SK-N-SH (cell line): Measurements from ENCODE around the gene LEKR1. TPM values are rescaled to one million over a fixed set of nuclear protein-coding genes. Genes with fewer than 3 reads are reported as not detected.

ENCODE experiments used
- CTCF ChIA-PET: fragments of 300-600, 350-600 bp; formaldehyde crosslinking; extraction: SDS; loops from one replicate; lab custom pipeline; 2021; lab: Yijun Ruan, JAX
- POLR2A ChIA-PET: fragments of 350-600 bp; sonication (Branson Sonifier 250); formaldehyde crosslinking; extraction: SDS; loops from one replicate; lab custom pipeline; 2020; ENCODE audit warnings: antibody characterized with exemption, inconsistent platforms; lab: Yijun Ruan, JAX
- DNase-seq: peaks from one replicate; pipeline ENCODE4 v3.0.0; 2012
- H2AFZ ChIP-seq: fragments of 200-600 bp; sonication (generic); 2 replicates; pipeline ENCODE4 v1.8.1; 2016; ENCODE audit warnings: antibody characterized with exemption, mild to moderate bottlenecking, low read depth
- H3F3A ChIP-seq: fragments of 200-600 bp; sonication (generic); replicated peaks from 2 replicates; pipeline ENCODE3; 2016; ENCODE audit warnings: antibody characterized with exemption, mild to moderate bottlenecking; ENCODE audit not compliant: insufficient read depth
- H3K27ac ChIP-seq, 2 experiments: fragments of 200-500 bp in 1 of 2; fragments of 200-600 bp in 1 of 2; sonication (Bioruptor generic) in 1 of 2; sonication (generic), shearing (Covaris generic) in 1 of 2; 2 replicates each; pipeline versions ENCODE4 v1.5.1 to v1.6.1; 2014 to 2016; ENCODE audit warnings: low read depth in 2 of 2, inconsistent platforms in 1 of 2, low read length in 1 of 2, mild to moderate bottlenecking in 1 of 2, mixed read lengths in 1 of 2
- H3K27me3 ChIP-seq: fragments of 200-600 bp; sonication (generic), shearing (Covaris generic); 2 replicates; pipeline ENCODE4 v1.6.1; 2016; ENCODE audit warnings: mixed run types; ENCODE audit not compliant: insufficient read depth
- H3K36me3 ChIP-seq, 2 experiments: fragments of 200-500 bp in 1 of 2; fragments of 200-600 bp in 1 of 2; sonication (Bioruptor generic) in 1 of 2; sonication (generic) in 1 of 2; replicated peaks in 1 of 2; 2 replicates each; pipeline versions ENCODE3 to v1.5.1; 2014 to 2016; ENCODE audit warnings: low read length in 1 of 2, mild to moderate bottlenecking in 1 of 2; ENCODE audit not compliant: insufficient read depth in 2 of 2, control insufficient read depth in 1 of 2
- H3K4me1 ChIP-seq, 2 experiments: fragments of 200-500 bp in 1 of 2; fragments of 200-600 bp in 1 of 2; sonication (Bioruptor generic) in 1 of 2; sonication (generic), shearing (Covaris generic) in 1 of 2; 2 replicates each; pipeline versions ENCODE4 v1.5.1 to v1.6.1; 2014 to 2016; ENCODE audit warnings: low read depth in 1 of 2, low read length in 1 of 2, mixed run types in 1 of 2; ENCODE audit not compliant: insufficient read depth in 2 of 2, control insufficient read depth in 1 of 2
- H3K4me2 ChIP-seq: fragments of 200-600 bp; sonication (generic), shearing (Covaris generic); 2 replicates; pipeline ENCODE4 v1.6.1; 2017; ENCODE audit warnings: mixed run types
- H3K4me3 ChIP-seq, 2 experiments: fragments of 200-500 bp in 1 of 2; fragments of 200-600 bp in 1 of 2; sonication (Bioruptor generic) in 1 of 2; sonication (generic), shearing (Covaris generic) in 1 of 2; 2 replicates each; pipeline versions ENCODE4 v1.5.1 to v1.8.1; 2014 to 2016; ENCODE audit warnings: low read depth in 2 of 2, inconsistent platforms in 1 of 2, low read length in 1 of 2, mild to moderate bottlenecking in 1 of 2, mixed read lengths in 1 of 2, moderate library complexity in 1 of 2
- H3K79me2 ChIP-seq: fragments of 200-600 bp; sonication (generic); 2 replicates; pipeline ENCODE4 v1.8.1; 2017; ENCODE audit warnings: mild to moderate bottlenecking; ENCODE audit not compliant: insufficient read depth
- H3K9ac ChIP-seq: fragments of 200-600 bp; sonication (generic); 2 replicates; pipeline ENCODE4 v1.6.1; 2017; ENCODE audit warnings: mixed run types
- H3K9me2 ChIP-seq: fragments of 200-600 bp; sonication (generic); 2 replicates; pipeline ENCODE4 v1.6.1; 2017; ENCODE audit warnings: mixed run types
- H3K9me3 ChIP-seq: fragments of 200-600 bp; sonication (generic); 2 replicates; pipeline ENCODE4 v1.6.1; 2017; ENCODE audit warnings: mixed run types, mild to moderate bottlenecking, moderate library complexity
- H4K20me1 ChIP-seq: fragments of 200-600 bp; sonication (generic); 2 replicates; pipeline ENCODE4 v1.6.1; 2017; ENCODE audit warnings: mild to moderate bottlenecking, mixed run types; ENCODE audit not compliant: insufficient read depth
- EZH2phosphoT487 ChIP-seq: fragments of 200-600 bp; sonication (generic); IDR thresholded peaks from 2 replicates; pipeline ENCODE4 v1.6.1; 2017; ENCODE audit warnings: low read depth, mixed run types, mild to moderate bottlenecking, antibody characterized with exemption, moderate library complexity, borderline replicate concordance
- FOSL2 ChIP-seq: IDR thresholded peaks from 2 replicates; pipeline ENCODE4 v1.4.0; 2012; ENCODE audit warnings: low read depth, mild to moderate bottlenecking, moderate library complexity, borderline replicate concordance
- FOXJ3 ChIP-seq: sonication (generic); formaldehyde crosslinking; IDR thresholded peaks from 2 replicates; pipeline ENCODE4 v1.5.1; 2020; ENCODE audit warnings: mild to moderate bottlenecking, missing genetic modification reagents
- JUND ChIP-seq: IDR thresholded peaks from 2 replicates; pipeline ENCODE4 v1.4.0; 2012
- MEF2A ChIP-seq: IDR thresholded peaks from 2 replicates; pipeline ENCODE4 v1.4.0; 2012; ENCODE audit warnings: low read depth, borderline replicate concordance
- NFIC ChIP-seq: IDR thresholded peaks from 2 replicates; pipeline ENCODE4 v1.4.0; 2012; ENCODE audit warnings: borderline replicate concordance
- RAD21 ChIP-seq: IDR thresholded peaks from 2 replicates; pipeline ENCODE4 v1.6.1; 2012; ENCODE audit warnings: mild to moderate bottlenecking, low read length
- RCOR1 ChIP-seq: fragments of 150-350 bp; IDR thresholded peaks from 2 replicates; pipeline ENCODE4 v1.6.1; 2017; ENCODE audit warnings: antibody characterized with exemption, low read length
- REST ChIP-seq: IDR thresholded peaks from 2 replicates; pipeline ENCODE4 v1.6.1; 2012; ENCODE audit warnings: mild to moderate bottlenecking, low read depth, low read length, moderate library complexity
- RFX5 ChIP-seq: IDR thresholded peaks from 2 replicates; pipeline ENCODE4 v1.6.1; 2012; ENCODE audit warnings: mild to moderate bottlenecking, improper control_type of control experiment, low read length
- SMC3 ChIP-seq: IDR thresholded peaks from 2 replicates; pipeline ENCODE4 v1.6.1; 2012; ENCODE audit warnings: low read depth, low read length, improper control_type of control experiment
- TEAD4 ChIP-seq: IDR thresholded peaks from 2 replicates; pipeline ENCODE4 v1.4.0; 2012; ENCODE audit warnings: mild to moderate bottlenecking, borderline replicate concordance; ENCODE audit not compliant: insufficient read depth
- USF1 ChIP-seq: IDR thresholded peaks from 2 replicates; pipeline ENCODE4 v1.4.0; 2012; ENCODE audit warnings: low read depth, borderline replicate concordance
- USF2 ChIP-seq: fragments of 150-350 bp; IDR thresholded peaks from 2 replicates; pipeline ENCODE4 v1.6.1; 2017; ENCODE audit warnings: antibody characterized with exemption, low read length, low read depth, borderline replicate concordance
- YY1 ChIP-seq: IDR thresholded peaks from 2 replicates; pipeline ENCODE4 v1.4.0; 2012; ENCODE audit warnings: low read depth, mild to moderate bottlenecking
- WGBS: methylation state at CpG from one replicate; pipeline ENCODE4 v1.1.6; 2017; ENCODE audit warnings: low lambda C conversion rate; 5-methylcytosine and 5-hydroxymethylcytosine counted together
- polyA plus RNA-seq, 3 experiments: library from polyadenylated mRNA; depleted of rRNA; stranded (reverse); fragments of >200 nt; gene quantifications; 2 replicates each; pipeline ENCODE4 v1.2.3, GENCODE V29; 2012
- TF ChIP-seq, protein P1 (sequence below): IDR thresholded peaks from 2 replicates; pipeline ENCODE4 v1.4.0; 2012; ENCODE audit warnings: low read depth
- TF ChIP-seq, protein P2 (sequence below): IDR thresholded peaks from 2 replicates; pipeline ENCODE4 v1.4.0; 2012; ENCODE audit warnings: low read depth, borderline replicate concordance

The LEKR1 gene
- polyA plus RNA-seq, 1 of the 3 experiments (the other 2 are of a cell fraction), result 0.30 TPM

DNA sequence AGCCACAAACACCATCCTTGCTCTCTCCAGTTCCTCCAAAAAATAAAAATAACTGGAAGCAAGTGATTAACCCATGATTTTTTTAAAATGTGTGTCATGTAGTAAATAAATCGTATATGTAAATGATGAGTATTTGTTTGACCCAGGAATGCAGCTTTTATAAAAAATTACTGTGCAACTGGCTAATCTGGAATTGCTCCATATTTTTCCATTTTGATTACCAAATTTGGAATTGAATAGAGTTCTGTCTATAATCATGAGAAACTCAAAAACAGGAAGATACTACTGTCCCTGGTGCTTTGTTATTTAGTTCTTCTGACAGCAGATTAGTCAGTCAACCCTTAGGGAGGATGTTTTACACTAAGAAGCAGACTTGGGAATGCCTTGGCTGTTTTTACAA, 217.6 kb downstream of the LEKR1 start:
- no peaks in the 10 kb centered on the region for H3K9me2 ChIP-seq
- no peak for DNase-seq
- ChIA-PET CTCF (no interaction called here), POLR2A (no interaction called here)
- no peaks in the 10 kb centered on the region for H3K79me2 ChIP-seq
- no peak overlapping the region for H3K27ac ChIP-seq
- H4K20me1 ChIP-seq, result no peaks in the 10 kb centered on the region
- H3K4me3 ChIP-seq, result no peak overlapping the region
- H3K9me3 ChIP-seq, result no peaks in the 10 kb centered on the region
- 58% methylated on average over 1 of the region's 1 CpG for WGBS
- no peak overlapping the region for H3K9ac ChIP-seq
- H3K27me3 ChIP-seq, result no peaks in the 10 kb centered on the region; the same call in 1 of the 2 replicates
- no peaks in the 10 kb centered on the region for H3K36me3 ChIP-seq
- no peaks in the 10 kb centered on the region for H3K4me1 ChIP-seq
- H2AFZ ChIP-seq, result no peak overlapping the region
- no peaks in the 10 kb centered on the region for H3F3A ChIP-seq
- TF ChIP-seq, protein P1, sequence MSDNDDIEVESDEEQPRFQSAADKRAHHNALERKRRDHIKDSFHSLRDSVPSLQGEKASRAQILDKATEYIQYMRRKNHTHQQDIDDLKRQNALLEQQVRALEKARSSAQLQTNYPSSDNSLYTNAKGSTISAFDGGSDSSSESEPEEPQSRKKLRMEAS, result no peak
- TF ChIP-seq YY1 (no peak), USF1 (no peak), EZH2phosphoT487 (no peak), RCOR1 (no peak), JUND (no peak), RFX5 (no peak), MEF2A (no peak), SMC3 (no peak), TEAD4 (no peak), REST (no peak), FOSL2 (no peak), USF2 (no peak), FOXJ3 (no peak), NFIC (no peak), RAD21 (no peak)
- TF ChIP-seq, protein P2, sequence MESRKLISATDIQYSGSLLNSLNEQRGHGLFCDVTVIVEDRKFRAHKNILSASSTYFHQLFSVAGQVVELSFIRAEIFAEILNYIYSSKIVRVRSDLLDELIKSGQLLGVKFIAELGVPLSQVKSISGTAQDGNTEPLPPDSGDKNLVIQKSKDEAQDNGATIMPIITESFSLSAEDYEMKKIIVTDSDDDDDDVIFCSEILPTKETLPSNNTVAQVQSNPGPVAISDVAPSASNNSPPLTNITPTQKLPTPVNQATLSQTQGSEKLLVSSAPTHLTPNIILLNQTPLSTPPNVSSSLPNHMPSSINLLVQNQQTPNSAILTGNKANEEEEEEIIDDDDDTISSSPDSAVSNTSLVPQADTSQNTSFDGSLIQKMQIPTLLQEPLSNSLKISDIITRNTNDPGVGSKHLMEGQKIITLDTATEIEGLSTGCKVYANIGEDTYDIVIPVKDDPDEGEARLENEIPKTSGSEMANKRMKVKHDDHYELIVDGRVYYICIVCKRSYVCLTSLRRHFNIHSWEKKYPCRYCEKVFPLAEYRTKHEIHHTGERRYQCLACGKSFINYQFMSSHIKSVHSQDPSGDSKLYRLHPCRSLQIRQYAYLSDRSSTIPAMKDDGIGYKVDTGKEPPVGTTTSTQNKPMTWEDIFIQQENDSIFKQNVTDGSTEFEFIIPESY, result no peak
- TF ChIP-seq, all 33 proteins: peak for 0
- no peak overlapping the region for H3K4me2 ChIP-seq
